Mesenchymal stem cell (in vitro differentiated cells and primary cell): Measurements from ENCODE around the gene NOP16.

Source experiments
- DNase-seq: peaks from one replicate; pipeline ENCODE4 v3.0.0-alpha.2; 2013
- H2AFZ ChIP-seq: one replicate; pipeline ENCODE4 v1.6.1; 2013; ENCODE audit warnings: low read depth, mild to moderate bottlenecking, control low read depth, inconsistent platforms, low read length, moderate library complexity
- H2AK5ac ChIP-seq: 2 replicates; pipeline ENCODE4 v1.6.1; 2013; ENCODE audit warnings: low read length, moderate library complexity, mild to moderate bottlenecking, inconsistent platforms; ENCODE audit not compliant: severe bottlenecking
- H2BK120ac ChIP-seq: one replicate; pipeline ENCODE4 v1.6.1; 2013; ENCODE audit warnings: low read depth, mild to moderate bottlenecking, inconsistent platforms, low read length, moderate library complexity
- H2BK12ac ChIP-seq, 2 experiments: one replicate each; pipeline ENCODE4 v1.6.1; 2013; ENCODE audit warnings: inconsistent platforms in 2 of 2, low read length in 2 of 2, mild to moderate bottlenecking in 2 of 2, moderate library complexity in 2 of 2, control low read depth in 1 of 2
- H2BK15ac ChIP-seq: one replicate; pipeline ENCODE4 v1.6.1; 2013; ENCODE audit warnings: mild to moderate bottlenecking, low read depth, inconsistent platforms; ENCODE audit not compliant: poor library complexity, severe bottlenecking
- H2BK5ac ChIP-seq: 2 replicates; pipeline ENCODE4 v1.6.1; 2013; ENCODE audit warnings: low read depth, mild to moderate bottlenecking, low read length, control low read depth, inconsistent platforms; ENCODE audit not compliant: poor library complexity, severe bottlenecking
- H3K14ac ChIP-seq, 2 experiments: one replicate each; pipeline ENCODE4 v1.6.1; 2013; ENCODE audit warnings: inconsistent platforms in 2 of 2, low read length in 2 of 2, control low read depth in 1 of 2, mild to moderate bottlenecking in 1 of 2, moderate library complexity in 1 of 2
- H3K18ac ChIP-seq, 2 experiments: one replicate each; pipeline ENCODE4 v1.6.1; 2013; ENCODE audit warnings: inconsistent platforms in 2 of 2, low read length in 2 of 2, control low read depth in 1 of 2, low read depth in 1 of 2, mild to moderate bottlenecking in 1 of 2
- H3K23ac ChIP-seq, 2 experiments: one replicate each; pipeline ENCODE4 v1.6.1; 2013; ENCODE audit warnings: inconsistent platforms in 2 of 2, low read length in 2 of 2, mild to moderate bottlenecking in 2 of 2, moderate library complexity in 2 of 2, control low read depth in 1 of 2
- H3K27ac ChIP-seq: 2 replicates; pipeline ENCODE4 v1.5.1; 2013; ENCODE audit warnings: mild to moderate bottlenecking, moderate library complexity, low read length, control low read depth, inconsistent platforms; ENCODE audit not compliant: poor library complexity, severe bottlenecking
- H3K27me3 ChIP-seq, 2 experiments: 2 replicates each; pipeline versions ENCODE4 v1.6.1 to v1.7.0; 2013; ENCODE audit warnings: low read length in 2 of 2, mild to moderate bottlenecking in 2 of 2, moderate library complexity in 2 of 2, control low read depth in 1 of 2, inconsistent platforms in 1 of 2; ENCODE audit not compliant: control insufficient read depth in 1 of 2, insufficient read depth in 1 of 2
- H3K36me3 ChIP-seq, 2 experiments: 2 replicates each; pipeline versions ENCODE4 v1.6.1 to v1.7.0; 2013; ENCODE audit warnings: low read length in 2 of 2, control low read depth in 1 of 2, inconsistent platforms in 1 of 2, low read depth in 1 of 2, mild to moderate bottlenecking in 1 of 2; ENCODE audit not compliant: insufficient read depth in 2 of 2, control insufficient read depth in 1 of 2
- H3K4ac ChIP-seq, 2 experiments: one replicate each; pipeline ENCODE4 v1.6.1; 2013; ENCODE audit warnings: inconsistent platforms in 2 of 2, low read length in 2 of 2, mild to moderate bottlenecking in 2 of 2, moderate library complexity in 2 of 2, control low read depth in 1 of 2, low read depth in 1 of 2
- H3K4me1 ChIP-seq: 2 replicates; pipeline ENCODE4 v1.6.1; 2013; ENCODE audit warnings: low read depth, low read length, control low read depth; ENCODE audit not compliant: control insufficient read depth, insufficient read depth
- H3K4me2 ChIP-seq: 2 replicates; pipeline ENCODE4 v1.6.1; 2013; ENCODE audit warnings: low read length, mild to moderate bottlenecking, inconsistent platforms; ENCODE audit not compliant: poor library complexity, severe bottlenecking
- H3K4me3 ChIP-seq, 2 experiments: 2 replicates each; pipeline versions ENCODE4 v1.5.1 to v1.7.0; 2013; ENCODE audit warnings: low read length in 2 of 2, mild to moderate bottlenecking in 2 of 2, control low read depth in 1 of 2, low read depth in 1 of 2; ENCODE audit not compliant: insufficient read depth in 1 of 2
- H3K79me1 ChIP-seq: replicated peaks from 2 replicates; pipeline ENCODE4 v1.6.1; 2013; ENCODE audit warnings: mild to moderate bottlenecking, control low read depth, low read length, inconsistent platforms; ENCODE audit not compliant: poor library complexity, severe bottlenecking
- H3K9ac ChIP-seq: 2 replicates; pipeline ENCODE4 v1.7.0; 2013; ENCODE audit warnings: mild to moderate bottlenecking, low read length, moderate library complexity
- H3K9me3 ChIP-seq: 2 replicates; pipeline ENCODE4 v1.7.0; 2013; ENCODE audit warnings: mild to moderate bottlenecking, low read length; ENCODE audit not compliant: control insufficient read depth
- H4K8ac ChIP-seq: one replicate; pipeline ENCODE4 v1.6.1; 2013; ENCODE audit warnings: inconsistent platforms, mild to moderate bottlenecking, low read length, moderate library complexity
- H4K91ac ChIP-seq: one replicate; pipeline ENCODE4 v1.6.1; 2013; ENCODE audit warnings: mild to moderate bottlenecking, low read length, inconsistent platforms
- WGBS: methylation state at CpG from one replicate; pipeline ENCODE4 v1.1.7; 2013; ENCODE audit warnings: mixed read lengths; 5-methylcytosine and 5-hydroxymethylcytosine counted together

NOP16 gene

DNA sequence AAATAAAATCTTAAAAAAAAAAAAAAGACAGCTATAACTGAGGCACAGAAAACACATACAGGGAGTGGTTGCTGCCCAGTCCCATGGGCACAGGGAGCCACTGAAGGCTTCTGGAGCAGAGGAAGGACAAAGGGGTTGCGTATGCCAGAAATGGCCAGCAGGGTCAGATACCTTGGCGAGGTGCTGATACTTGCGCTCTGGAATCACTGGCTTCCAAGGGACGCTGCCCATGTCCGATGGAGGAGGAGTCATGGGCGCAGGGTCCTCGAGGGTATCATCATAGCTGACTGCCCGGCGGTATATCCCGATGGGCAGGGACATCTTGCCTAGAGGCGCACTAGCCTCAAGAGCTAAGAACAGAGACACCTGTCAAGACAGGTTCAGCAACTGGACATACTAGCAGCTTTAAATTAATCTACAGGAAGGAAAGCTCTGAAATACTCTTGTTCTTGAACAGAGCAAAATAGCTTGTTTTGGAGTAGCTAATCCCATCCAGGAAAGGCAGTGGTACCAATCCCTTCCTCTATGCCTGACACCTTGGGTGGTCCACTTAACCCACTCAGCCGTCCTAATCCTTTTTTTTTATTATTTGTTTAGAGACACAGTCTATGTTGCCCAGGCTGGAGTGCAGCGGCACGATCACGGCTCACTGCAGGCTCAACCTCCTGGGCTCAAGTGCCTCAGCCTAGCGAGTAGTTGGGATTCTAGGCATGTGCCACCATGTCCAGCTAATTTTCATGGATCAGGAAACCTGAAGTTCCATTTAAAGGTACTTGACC is 32.8 kb downstream of the NOP16 start:
- H3K4me1 ChIP-seq = peaks cover 2% of the 10 kb centered on the region
- no peak for DNase-seq
- WGBS = 93% methylated on average over 15 of the region's 16 CpGs

DNA sequence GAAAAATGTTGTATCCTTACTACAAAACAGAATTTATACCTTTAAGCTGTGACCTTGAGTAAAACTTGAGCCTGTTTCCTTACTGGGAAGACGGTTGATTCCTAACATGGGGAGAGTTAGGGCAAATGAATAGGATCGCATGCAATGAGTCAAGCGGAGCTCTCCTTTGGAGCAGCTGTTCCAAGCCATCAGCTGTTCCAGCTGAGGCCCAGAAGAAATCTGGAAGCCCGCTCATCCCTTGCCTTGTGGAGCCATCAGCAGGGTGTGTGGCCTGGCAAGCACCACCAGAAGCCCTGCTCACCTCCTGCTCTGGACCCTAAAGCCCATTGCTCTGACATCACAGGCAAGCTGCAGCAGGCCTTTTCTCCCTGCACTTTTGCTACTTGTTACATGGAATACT is 34.9 kb downstream of the NOP16 start:
- H3K4me3 ChIP-seq = no peak overlapping the region
- H2BK120ac ChIP-seq = no peak overlapping the region
- H3K9me3 ChIP-seq = no peaks in the 10 kb centered on the region
- H3K27ac ChIP-seq = no peak overlapping the region
- peaks cover 65 to 94% of the 10 kb centered on the region in 2 experiments for H3K36me3 ChIP-seq
- H3K23ac ChIP-seq = no peak overlapping the region
- no peak overlapping the region for H2AFZ ChIP-seq
- no peak overlapping the region for H4K8ac ChIP-seq
- no peak overlapping the region for H2BK5ac ChIP-seq
- H2BK15ac ChIP-seq = no peak overlapping the region
- no peak overlapping the region for H2BK12ac ChIP-seq
- H3K27me3 ChIP-seq = no peaks in the 10 kb centered on the region
- H3K4ac ChIP-seq = no peak overlapping the region
- H3K4me1 ChIP-seq = peaks cover 2% of the 10 kb centered on the region
- H3K4me2 ChIP-seq = no peak overlapping the region
- WGBS = 92% methylated on average over 4 of the region's 4 CpGs
- H2AK5ac ChIP-seq = no peak overlapping the region
- DNase-seq = no peak
- H3K14ac ChIP-seq = no peak overlapping the region
- no peak overlapping the region for H4K91ac ChIP-seq
- no peak overlapping the region for H3K18ac ChIP-seq
- H3K79me1 ChIP-seq = peaks cover 39% of the 10 kb centered on the region
- H3K9ac ChIP-seq = no peak overlapping the region

More for the DNA sequence above, 32.8 kb downstream of the NOP16 start:
- Histone ChIP-seq H3K14ac (no peak overlapping the region), H3K79me1 (peaks cover 23% of the 10 kb centered on the region), H2AK5ac (no peak overlapping the region), H2BK15ac (no peak overlapping the region), H3K27ac (no peak overlapping the region), H3K27me3 (no peaks in the 10 kb centered on the region), H2BK12ac (no peak overlapping the region), H4K8ac (no peak overlapping the region), H3K4me2 (no peak overlapping the region), H3K36me3 (peaks cover 52 to 76% of the 10 kb centered on the region in 2 experiments), H2BK5ac (no peak overlapping the region), H3K9me3 (no peaks in the 10 kb centered on the region), H3K4me3 (no peak overlapping the region), H3K23ac (no peak overlapping the region), H2BK120ac (no peak overlapping the region), H3K18ac (no peak overlapping the region), H3K4ac (no peak overlapping the region), H3K9ac (no peak overlapping the region), H2AFZ (no peak overlapping the region), H4K91ac (no peak overlapping the region)

DNA sequence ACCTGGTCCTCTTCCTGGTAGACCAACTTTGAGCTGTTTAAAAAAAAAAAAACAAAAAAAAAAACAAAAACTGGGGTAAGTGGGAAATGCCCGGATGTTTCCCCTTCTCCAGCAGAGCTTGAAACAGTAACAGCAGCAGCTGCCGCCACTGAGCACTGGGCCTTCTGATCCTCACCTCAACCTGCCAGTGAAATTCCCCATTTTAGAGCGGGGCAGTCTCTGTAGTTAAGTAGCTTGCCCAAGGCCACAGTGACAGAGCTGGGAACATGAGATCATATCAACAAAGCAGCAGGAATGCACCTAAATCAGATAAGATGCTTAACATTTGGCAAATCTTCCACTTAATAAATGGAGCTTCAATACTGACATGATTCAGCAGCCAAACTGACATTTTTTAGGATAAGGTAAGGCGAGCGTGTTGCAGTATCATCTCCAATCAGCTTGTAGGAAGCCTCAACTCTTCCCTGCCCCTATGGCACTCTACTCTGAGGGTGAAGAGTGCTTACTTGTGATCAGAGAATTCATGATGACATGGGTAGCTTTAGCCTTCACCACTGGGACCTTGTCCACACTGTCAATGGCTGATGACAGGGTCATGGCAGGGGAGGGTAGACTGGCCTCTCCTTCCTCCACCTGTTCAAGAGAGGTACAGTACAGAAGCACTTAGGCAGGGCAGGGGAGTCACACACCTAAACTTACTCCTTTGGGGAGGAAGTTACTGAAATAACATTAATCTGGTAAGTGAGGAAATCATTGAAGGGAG is 36.1 kb downstream of the NOP16 start:
- no peak overlapping the region for H2AFZ ChIP-seq
- H3K4ac ChIP-seq = no peak overlapping the region
- H3K36me3 ChIP-seq = peaks cover 70 to 94% of the 10 kb centered on the region in 2 experiments
- H2BK15ac ChIP-seq = no peak overlapping the region
- H3K79me1 ChIP-seq = peaks cover 47% of the 10 kb centered on the region
- H2BK5ac ChIP-seq = no peak overlapping the region
- H3K27me3 ChIP-seq = no peaks in the 10 kb centered on the region
- no peaks in the 10 kb centered on the region for H3K4me1 ChIP-seq
- H3K18ac ChIP-seq = no peak overlapping the region
- H3K4me2 ChIP-seq = no peak overlapping the region
- H2BK12ac ChIP-seq = no peak overlapping the region
- H3K4me3 ChIP-seq = no peak overlapping the region
- no peak overlapping the region for H3K9ac ChIP-seq
- no peaks in the 10 kb centered on the region for H3K9me3 ChIP-seq
- H4K8ac ChIP-seq = no peak overlapping the region
- no peak overlapping the region for H2AK5ac ChIP-seq
- no peak overlapping the region for H3K23ac ChIP-seq
- no peak overlapping the region for H3K14ac ChIP-seq
- no peak overlapping the region for H3K27ac ChIP-seq
- 99% methylated on average over 5 of the region's 5 CpGs for WGBS
- no peak overlapping the region for H2BK120ac ChIP-seq
- peak; percentile 17 for DNase-seq
- H4K91ac ChIP-seq = no peak overlapping the region

DNA sequence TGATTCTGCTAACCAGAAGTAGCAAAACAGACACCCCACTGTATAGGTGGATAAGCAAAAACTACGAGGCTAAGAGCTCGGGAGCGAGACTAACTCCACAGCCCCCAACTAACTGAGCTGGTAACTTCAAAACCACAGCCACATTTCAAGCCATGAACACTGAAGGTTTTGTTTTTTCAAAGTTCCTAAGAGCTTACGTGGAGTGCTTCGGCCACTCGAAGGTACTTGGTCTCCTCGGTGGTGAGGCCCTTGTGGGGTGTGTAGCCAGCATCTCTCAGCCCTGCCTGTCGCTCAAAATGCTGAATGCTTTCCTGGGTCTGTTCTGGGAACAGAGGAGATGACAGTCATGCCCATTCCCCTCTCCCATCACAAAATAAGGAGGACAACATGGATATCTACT is 38.0 kb downstream of the NOP16 start:
- no peak for DNase-seq

More for the DNA sequence above, 38.0 kb downstream of the NOP16 start:
- Histone ChIP-seq H2BK120ac (no peak overlapping the region), H3K4ac (no peak overlapping the region), H3K14ac (no peak overlapping the region), H3K79me1 (peaks cover 48% of the 10 kb centered on the region), H2BK5ac (no peak overlapping the region), H3K9ac (no peak overlapping the region), H3K4me2 (no peak overlapping the region), H3K36me3 (peaks cover 66 to 96% of the 10 kb centered on the region in 2 experiments), H3K4me1 (no peaks in the 10 kb centered on the region), H4K91ac (no peak overlapping the region), H4K8ac (peak overlapping the region; percentile 43), H3K27ac (no peak overlapping the region), H2AFZ (no peak overlapping the region), H3K23ac (no peak overlapping the region), H3K27me3 (no peaks in the 10 kb centered on the region), H2BK12ac (no peak overlapping the region), H3K9me3 (no peaks in the 10 kb centered on the region), H2BK15ac (no peak overlapping the region), H2AK5ac (no peak overlapping the region), H3K4me3 (no peak overlapping the region), H3K18ac (no peak overlapping the region)
- WGBS = 98% methylated on average over 8 of the region's 8 CpGs
